ENCODE data around the gene PNPT1. TPM values are rescaled to one million over a fixed set of nuclear protein-coding genes. Genes with fewer than 3 reads are reported as not detected.
A peak's percentile ranks its signal among the peaks of the same experiment; 100 is the strongest.

PNPT1 gene
- total RNA-seq, 5 donors from 2014 or later (not counting 1 experiment from before 2014, with no cell fraction given): 13.3 to 31.0 (median 25.7) TPM

DNA sequence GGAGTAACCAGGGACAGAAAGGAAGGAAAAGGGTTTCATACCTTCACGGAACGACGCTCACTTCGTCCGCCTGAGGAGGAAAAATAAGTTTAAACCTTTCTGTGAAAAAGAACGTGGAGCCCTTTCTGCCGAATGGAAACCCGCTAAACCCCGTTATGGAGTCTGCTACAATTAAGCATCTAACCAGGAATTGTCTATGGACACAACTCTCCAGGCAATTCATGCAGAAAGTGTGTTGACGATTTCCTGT, 75.7 kb downstream of the PNPT1 start:
- no peaks in the 10 kb centered on the region for H3K9me3 Mint-ChIP-seq
- peak overlapping the region; percentile 99 for H3K27ac ChIP-seq (ENCODE audit: low read length)
- no peaks in the 10 kb centered on the region for H3K27me3 ChIP-seq (replicated peaks in 1 of 2; ENCODE audit: control insufficient read depth in 2 of 2, extremely low read depth in 1 of 2, insufficient read depth in 2 of 2, low read length in 1 of 2)
- H3K36me3 Mint-ChIP-seq: peaks cover 34% of the 10 kb centered on the region
- peaks cover 29 to 64% (median 33%) of the 10 kb centered on the region in 3 donors for H3K4me1 Mint-ChIP-seq
- ATAC-seq (replicated peaks in 1 of 4) (no peak), DNase-seq (peak in 1 of 35 experiments; percentile 6)
- no peak overlapping the region for H3K4me3 Mint-ChIP-seq
- CTCF ChIA-PET: interaction anchor here in 1 of 2 donors (1.8 kb wide), 1 partner anchor 99 kb away, joined by 12 read pairs; the partner anchor contains the start of gene CFAP36
- H3K9me3 ChIP-seq: no peaks in the 10 kb centered on the region
- H3K4me3 ChIP-seq (ENCODE audit: control insufficient read depth in 1 of 2, extremely low read depth in 1 of 2, low read length in 1 of 2): peak overlapping the region; percentile 77 to 100
- no peaks in the 10 kb centered on the region for H3K27me3 Mint-ChIP-seq
- 3% methylated on average over 8 of the region's 10 CpGs for WGBS (ENCODE audit: insufficient coverage)
- POLR2A ChIA-PET: interaction anchor here (0.7 to 3.0 kb wide), 9 partner anchors 9 to 1850 kb away, joined by 3 to 49 read pairs (median 4); partner anchors contain the start of genes CFAP36 (in 1 of the 2) and CHAC2 (in 1 of the 2)
- H3K27ac Mint-ChIP-seq: no peak overlapping the region
- peaks cover 0 to 24% of the 10 kb centered on the region in 2 donors for H3K36me3 ChIP-seq (ENCODE audit: control insufficient read depth in 2 of 2, extremely low read depth in 1 of 2, insufficient read depth in 1 of 2, low read length in 1 of 2)
- H3K4me1 ChIP-seq (ENCODE audit: control insufficient read depth in 1 of 2, extremely low read depth in 1 of 2, insufficient read depth in 2 of 2, low read length in 2 of 2): peaks cover 32 to 40% of the 10 kb centered on the region in 2 experiments

DNA sequence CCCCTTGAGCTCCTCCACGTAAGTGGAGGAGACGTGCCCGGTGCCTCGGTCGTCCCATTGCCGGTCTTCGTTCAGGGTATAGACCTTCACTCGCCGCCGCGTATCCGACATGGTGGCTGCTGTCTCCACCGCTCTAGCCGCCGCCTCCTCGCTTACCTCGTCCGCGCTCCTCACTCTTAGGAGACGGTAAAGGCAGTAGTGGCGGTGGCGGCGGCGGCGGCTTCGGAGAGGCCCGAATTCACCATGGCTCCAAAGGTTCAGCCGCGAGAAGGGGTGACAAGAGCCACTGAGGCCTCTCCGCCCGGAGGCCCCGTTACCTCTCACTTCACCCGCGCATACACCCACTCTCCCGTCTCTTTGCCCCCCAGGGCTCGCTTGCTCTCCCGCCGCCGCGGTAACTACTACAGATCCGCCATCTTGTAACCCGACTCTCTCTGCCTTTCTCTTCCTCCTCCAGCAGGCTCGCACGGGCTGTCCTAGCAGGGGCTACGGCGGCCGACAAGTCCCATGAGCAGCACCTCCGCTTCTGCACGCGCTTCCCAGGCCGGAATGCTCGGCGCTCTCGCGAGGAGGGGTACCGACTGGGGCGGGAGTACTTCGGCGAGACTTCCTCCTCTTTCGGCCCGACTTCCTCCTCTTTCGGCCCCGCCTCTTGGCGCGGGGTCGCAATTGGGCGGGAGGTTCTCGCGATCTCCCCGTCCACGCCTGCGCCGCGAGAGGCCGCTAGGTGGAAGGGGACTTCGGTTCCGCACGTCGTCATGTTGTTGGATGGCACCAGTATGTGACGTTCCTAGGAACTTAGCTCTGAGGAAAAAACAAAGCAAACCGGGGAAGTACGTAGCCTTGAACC, 76.2 kb downstream of the PNPT1 start, which contains the start of gene PPP4R3B:
Gene PPP4R3B (minus strand): TSS at position 448 of the 850 bp plus-strand sequence. CDS start 337 bp downstream, at position 111.
- ATAC-seq (replicated peaks in 1 of 4): peak; percentile 84 to 92 (median 87)
- Histone ChIP-seq H3K27me3 (replicated peaks in 1 of 2; ENCODE audit: control insufficient read depth in 2 of 2, extremely low read depth in 1 of 2, insufficient read depth in 2 of 2, low read length in 1 of 2) (no peaks in the 10 kb centered on the region), H3K9me3 (no peaks in the 10 kb centered on the region), H3K27ac (ENCODE audit: low read length) (peak within 1 kb of the TSS; percentile 99), H3K4me3 (ENCODE audit: control insufficient read depth in 1 of 2, extremely low read depth in 1 of 2, low read length in 1 of 2) (peak within 1 kb of the TSS; percentile 77 to 100), H3K36me3 (ENCODE audit: control insufficient read depth in 2 of 2, extremely low read depth in 1 of 2, insufficient read depth in 1 of 2, low read length in 1 of 2) (peaks cover 0 to 24% of the 10 kb centered on the region in 2 donors), H3K4me1 (ENCODE audit: control insufficient read depth in 1 of 2, extremely low read depth in 1 of 2, insufficient read depth in 2 of 2, low read length in 2 of 2) (peaks cover 32 to 38% of the 10 kb centered on the region in 2 experiments)
- H3K9me3 Mint-ChIP-seq: no peaks in the 10 kb centered on the region
- WGBS (ENCODE audit: insufficient coverage): under 1% methylated on average over 82 of the region's 82 CpGs
- ChIA-PET CTCF (interaction anchor here in 1 of 2 donors (0.6 to 1.8 kb wide), 2 partner anchors 97 to 98 kb away, joined by 3 to 12 read pairs; partner anchors contain the start of gene CFAP36), POLR2A (interaction anchor here (0.6 to 3.0 kb wide), 9 partner anchors 8 to 1850 kb away, joined by 3 to 49 read pairs (median 4); partner anchors contain the start of genes CFAP36 (in 1 of the 2) and CHAC2 (in 1 of the 2))
- no peak within 1 kb of the TSS for H3K27ac Mint-ChIP-seq
- peaks cover 28 to 60% (median 30%) of the 10 kb centered on the region in 3 donors for H3K4me1 Mint-ChIP-seq
- peak; percentile 97 to 100 (median 99) for DNase-seq
- H3K27me3 Mint-ChIP-seq: no peaks in the 10 kb centered on the region
- no peak within 1 kb of the TSS for H3K4me3 Mint-ChIP-seq
- peaks cover 31% of the 10 kb centered on the region for H3K36me3 Mint-ChIP-seq

DNA sequence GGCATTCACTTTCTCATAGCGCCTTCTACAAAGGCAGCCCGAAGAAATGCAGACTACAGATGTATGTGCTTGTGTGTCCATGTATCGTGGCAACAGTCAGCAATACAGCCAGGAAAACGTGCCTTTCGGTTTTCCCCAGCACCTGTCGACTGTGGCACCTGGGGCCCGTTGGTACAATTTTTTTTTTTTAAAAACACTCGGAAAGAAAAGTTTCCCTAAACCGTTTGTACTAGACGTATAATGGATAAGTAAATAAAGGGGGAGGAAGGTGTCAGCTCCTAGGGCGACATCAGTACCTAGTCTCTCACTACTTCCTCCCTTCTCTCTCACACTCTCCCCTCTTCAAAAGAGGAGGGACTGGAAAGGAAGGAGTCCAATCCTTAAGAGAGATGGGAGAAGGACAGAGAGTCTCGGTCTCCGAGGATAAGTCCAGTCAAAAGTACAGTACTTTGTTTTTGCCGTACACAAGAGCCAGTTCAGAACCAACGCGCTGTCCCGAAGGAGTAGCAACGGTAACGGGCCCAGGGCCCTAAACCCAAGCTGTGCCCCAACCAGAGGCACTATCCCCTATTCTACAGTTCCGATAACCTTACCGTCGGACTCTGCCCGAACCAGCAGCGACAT, 77.0 kb downstream of the PNPT1 start:
- Histone ChIP-seq H3K27ac (ENCODE audit: low read length) (peak overlapping the region; percentile 99), H3K4me1 (ENCODE audit: control insufficient read depth in 1 of 2, extremely low read depth in 1 of 2, insufficient read depth in 2 of 2, low read length in 2 of 2) (peaks cover 29 to 35% of the 10 kb centered on the region in 2 experiments), H3K27me3 (replicated peaks in 1 of 2; ENCODE audit: control insufficient read depth in 2 of 2, extremely low read depth in 1 of 2, insufficient read depth in 2 of 2, low read length in 1 of 2) (no peaks in the 10 kb centered on the region), H3K4me3 (ENCODE audit: control insufficient read depth in 1 of 2, extremely low read depth in 1 of 2, low read length in 1 of 2) (peak overlapping the region; percentile 77 to 96), H3K36me3 (ENCODE audit: control insufficient read depth in 2 of 2, extremely low read depth in 1 of 2, insufficient read depth in 1 of 2, low read length in 1 of 2) (peaks cover 1 to 25% of the 10 kb centered on the region in 2 donors), H3K9me3 (no peaks in the 10 kb centered on the region)
- WGBS (ENCODE audit: insufficient coverage): 0% methylated on average over 17 of the region's 24 CpGs
- CTCF ChIA-PET: interaction anchor here (0.6 to 0.7 kb wide), 3 partner anchors 96 to 614 kb away, joined by 3 to 4 read pairs (median 3); no protein-coding TSS in a partner anchor
- no peak overlapping the region for H3K27ac Mint-ChIP-seq
- no peak overlapping the region for H3K4me3 Mint-ChIP-seq
- H3K4me1 Mint-ChIP-seq: peaks cover 32 to 58% (median 32%) of the 10 kb centered on the region in 3 donors
- ATAC-seq (replicated peaks in 1 of 4) (peak; percentile 4 to 34 (median 8)), DNase-seq (peak in 33 of 35 experiments; percentile 8 to 75 (median 42))
- peaks cover 30% of the 10 kb centered on the region for H3K36me3 Mint-ChIP-seq
- H3K27me3 Mint-ChIP-seq: no peaks in the 10 kb centered on the region
- H3K9me3 Mint-ChIP-seq: no peaks in the 10 kb centered on the region
- POLR2A ChIA-PET: interaction anchor here (0.6 to 3.0 kb wide), 3 partner anchors 22 to 1826 kb away, joined by 4 to 49 read pairs (median 7); partner anchors contain the start of gene CFAP36 (in 1 of the 2)

DNA sequence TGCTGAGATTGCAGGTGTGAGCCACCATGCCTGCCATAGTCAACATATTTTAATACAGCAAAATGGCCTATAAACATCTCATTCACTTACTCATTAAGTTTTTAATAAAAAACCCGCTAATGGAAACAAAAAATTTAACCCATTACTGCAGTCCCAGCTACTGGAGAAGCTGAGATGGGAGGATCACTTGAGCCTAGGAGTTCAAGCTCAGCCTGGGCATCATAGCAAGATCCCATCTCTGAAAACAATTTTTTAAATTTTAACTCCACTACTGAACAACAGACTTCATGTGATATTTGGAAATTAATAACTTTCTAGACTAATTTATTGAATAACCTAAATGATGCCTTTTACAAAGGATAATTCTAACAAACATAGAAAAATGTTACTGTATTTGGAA, 81.6 kb downstream of the PNPT1 start:
- ATAC-seq (replicated peaks in 1 of 4): no peak
- H3K27ac Mint-ChIP-seq: no peak overlapping the region
- CTCF ChIA-PET: no interaction called here
- no peaks in the 10 kb centered on the region for H3K27me3 Mint-ChIP-seq
- no peak overlapping the region for H3K4me3 Mint-ChIP-seq
- no peak for DNase-seq
- Histone ChIP-seq H3K27ac (ENCODE audit: low read length) (no peak overlapping the region), H3K4me1 (ENCODE audit: control insufficient read depth in 1 of 2, extremely low read depth in 1 of 2, insufficient read depth in 2 of 2, low read length in 2 of 2) (peaks cover 23 to 28% of the 10 kb centered on the region in 2 experiments), H3K9me3 (no peaks in the 10 kb centered on the region), H3K4me3 (ENCODE audit: control insufficient read depth in 1 of 2, extremely low read depth in 1 of 2, low read length in 1 of 2) (no peak overlapping the region), H3K36me3 (ENCODE audit: control insufficient read depth in 2 of 2, extremely low read depth in 1 of 2, insufficient read depth in 1 of 2, low read length in 1 of 2) (peaks cover 5 to 25% of the 10 kb centered on the region in 2 donors), H3K27me3 (replicated peaks in 1 of 2; ENCODE audit: control insufficient read depth in 2 of 2, extremely low read depth in 1 of 2, insufficient read depth in 2 of 2, low read length in 1 of 2) (no peaks in the 10 kb centered on the region)
- H3K9me3 Mint-ChIP-seq: no peaks in the 10 kb centered on the region
- H3K4me1 Mint-ChIP-seq: peaks cover 74 to 77% (median 76%) of the 10 kb centered on the region in 3 donors
- H3K36me3 Mint-ChIP-seq: peaks cover 39% of the 10 kb centered on the region
- POLR2A ChIA-PET: interaction anchor here in 1 of 2 donors (0.6 kb wide), 2 partner anchors 79 to 82 kb away, joined by 3 to 4 read pairs; no protein-coding TSS in a partner anchor
- WGBS (ENCODE audit: insufficient coverage): no CpG with 5 or more reads among the region's 1 CpG

DNA sequence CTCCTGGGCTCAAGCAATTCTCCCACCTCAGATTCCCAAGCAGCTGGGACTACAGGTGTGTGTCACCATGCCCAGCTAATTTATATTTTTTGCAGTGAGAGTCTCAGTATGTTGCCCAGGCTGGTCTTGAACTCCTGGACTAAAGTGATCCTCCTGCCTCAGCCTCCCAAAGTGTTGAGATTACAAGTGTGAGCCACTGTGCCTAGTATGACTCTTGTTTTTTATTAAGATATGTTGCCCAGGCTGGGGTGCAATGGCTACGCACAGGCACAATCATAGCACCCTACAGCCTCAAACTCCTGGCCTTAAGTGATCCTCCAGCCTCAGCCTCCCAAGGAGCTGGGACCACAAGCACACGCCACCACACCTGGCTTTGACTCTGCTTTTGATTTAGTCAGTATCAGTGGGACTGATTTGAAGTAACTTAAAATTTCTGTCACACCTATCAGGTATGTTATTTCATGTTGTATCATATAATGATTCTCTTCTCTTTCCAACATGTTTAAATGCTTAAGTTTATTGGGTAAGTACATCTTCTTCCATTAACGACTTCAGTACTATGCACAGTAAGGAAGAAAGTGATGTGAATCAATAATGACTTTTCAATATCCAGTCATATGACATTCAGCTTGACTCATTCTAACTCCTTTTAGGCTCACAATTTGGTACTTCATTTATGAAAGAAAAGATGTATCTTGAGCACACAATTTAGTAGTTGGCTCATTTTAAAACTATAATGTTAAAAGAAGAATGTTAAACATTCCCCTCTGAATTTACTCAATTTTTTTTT, 82.5 kb downstream of the PNPT1 start:
- POLR2A ChIA-PET: interaction anchor here (0.6 to 0.8 kb wide), 6 partner anchors 56 to 1765 kb away, joined by 3 to 7 read pairs (median 4); no protein-coding TSS in a partner anchor
- no peak for ATAC-seq (replicated peaks in 1 of 4)
- CTCF ChIA-PET: no interaction called here
- DNase-seq: no peak
- Mint-ChIP-seq H3K4me3 (peak overlapping the region in 1 of 3 donors; percentile 3), H3K4me1 (peaks cover 77 to 80% (median 78%) of the 10 kb centered on the region in 3 donors), H3K9me3 (no peaks in the 10 kb centered on the region), H3K27ac (peak overlapping the region in 1 of 2 donors; percentile 78), H3K36me3 (peaks cover 42% of the 10 kb centered on the region), H3K27me3 (no peaks in the 10 kb centered on the region)
- Histone ChIP-seq H3K4me3 (ENCODE audit: control insufficient read depth in 1 of 2, extremely low read depth in 1 of 2, low read length in 1 of 2) (no peak overlapping the region), H3K4me1 (ENCODE audit: control insufficient read depth in 1 of 2, extremely low read depth in 1 of 2, insufficient read depth in 2 of 2, low read length in 2 of 2) (peaks cover 20 to 26% of the 10 kb centered on the region in 2 experiments), H3K36me3 (ENCODE audit: control insufficient read depth in 2 of 2, extremely low read depth in 1 of 2, insufficient read depth in 1 of 2, low read length in 1 of 2) (peaks cover 5 to 25% of the 10 kb centered on the region in 2 donors), H3K27me3 (replicated peaks in 1 of 2; ENCODE audit: control insufficient read depth in 2 of 2, extremely low read depth in 1 of 2, insufficient read depth in 2 of 2, low read length in 1 of 2) (no peaks in the 10 kb centered on the region), H3K9me3 (no peaks in the 10 kb centered on the region), H3K27ac (ENCODE audit: low read length) (no peak overlapping the region)
- WGBS (ENCODE audit: insufficient coverage): no CpG with 5 or more reads among the region's 3 CpGs
